K562 (cell line): ENCODE measurements around the gene BRMS1. TPM values are rescaled to one million over a fixed set of nuclear protein-coding genes. Genes with fewer than 3 reads are reported as not detected.

Source experiments
- BCLAF1 ChIP-seq, 2 experiments: fragments of 450-650 bp in 1 of 2; IDR thresholded peaks; 2 replicates each; pipeline ENCODE4 v1.6.1; 2011 to 2017; ENCODE audit warnings: low read depth in 2 of 2, antibody characterized with exemption in 1 of 2, borderline replicate concordance in 1 of 2, low read length in 1 of 2, mild to moderate bottlenecking in 1 of 2, mixed read lengths in 1 of 2; ENCODE audit not compliant: control insufficient read depth in 1 of 2
- BRCA1 ChIP-seq, 2 experiments: fragments of 450-650 bp in 1 of 2; sonication (generic) in 1 of 2; formaldehyde crosslinking in 1 of 2; IDR thresholded peaks; 2 replicates each; pipeline versions ENCODE4 v1.5.0 to v1.6.1; 2017 to 2020; ENCODE audit warnings: mild to moderate bottlenecking in 1 of 2, missing genetic modification reagents in 1 of 2
- HDAC6 ChIP-seq: IDR thresholded peaks from 2 replicates; pipeline ENCODE4 v1.6.1; 2012; ENCODE audit warnings: low read depth, mild to moderate bottlenecking, control low read depth, inconsistent platforms, low read length, moderate library complexity
- MEF2D ChIP-seq: conservative IDR thresholded peaks from 2 replicates; pipeline ENCODE4 v1.6.1; 2016; ENCODE audit warnings: low read depth, missing genetic modification characterization, missing compliant biosample characterization
- MLX ChIP-seq, 2 experiments: fragments of 450-650 bp in 1 of 2; sonication (generic) in 1 of 2; formaldehyde crosslinking; conservative IDR thresholded peaks; 2 replicates each; pipeline versions ENCODE4 v1.4.0 to v1.8.1; 2020 to 2022; ENCODE audit warnings: mild to moderate bottlenecking in 1 of 2, missing genetic modification reagents in 1 of 2
- NR3C1 ChIP-seq: sonication (generic); formaldehyde crosslinking; IDR thresholded peaks from 2 replicates; pipeline ENCODE4 v1.8.1; 2022; ENCODE audit warnings: missing genetic modification reagents
- OTX1 ChIP-seq: fragments of 450-650 bp; formaldehyde crosslinking; IDR thresholded peaks from 2 replicates; pipeline ENCODE4 v1.4.0; 2022; ENCODE audit warnings: mild to moderate bottlenecking
- PCBP2 ChIP-seq: fragments of 200-400 bp; formaldehyde crosslinking; IDR thresholded peaks from 2 replicates; pipeline ENCODE4 v1.6.1; 2018; ENCODE audit warnings: low read length, low read depth, mild to moderate bottlenecking, moderate library complexity; ENCODE audit not compliant: poor library complexity, severe bottlenecking
- PTBP1 ChIP-seq: fragments of 200-400 bp; formaldehyde crosslinking; IDR thresholded peaks from 2 replicates; pipeline ENCODE4 v1.6.1; 2017; ENCODE audit warnings: low read depth, low read length
- SMAD1 ChIP-seq: fragments of 150-350 bp; IDR thresholded peaks from 2 replicates; pipeline ENCODE4 v1.6.1; 2014; ENCODE audit warnings: low read length, low read depth; ENCODE audit not compliant: partially characterized antibody
- SMAD3 ChIP-seq: fragments of 450-650 bp; formaldehyde crosslinking; conservative IDR thresholded peaks from 2 replicates; pipeline ENCODE4 v1.4.0; 2020; ENCODE audit warnings: mild to moderate bottlenecking
- SRSF1 ChIP-seq: fragments of 200-400 bp; formaldehyde crosslinking; IDR thresholded peaks from 2 replicates; pipeline ENCODE4 v1.6.1; 2017; ENCODE audit warnings: mild to moderate bottlenecking, low read depth, low read length, moderate library complexity
- YBX1 ChIP-seq: fragments of 450-650 bp; IDR thresholded peaks from 2 replicates; pipeline ENCODE4 v1.7.1; 2016; ENCODE audit warnings: mild to moderate bottlenecking
- ZBTB7A ChIP-seq: IDR thresholded peaks from 2 replicates; pipeline ENCODE4 v1.6.1; 2011; ENCODE audit warnings: low read depth, mild to moderate bottlenecking, low read length, moderate library complexity, borderline replicate concordance; ENCODE audit not compliant: control insufficient read depth
- ZNF431 ChIP-seq: sonication (generic); formaldehyde crosslinking; IDR thresholded peaks from 2 replicates; pipeline ENCODE4 v1.8.0; 2022; ENCODE audit warnings: mild to moderate bottlenecking, missing genetic modification reagents
- ZNF778 ChIP-seq: fragments of 450-650 bp; formaldehyde crosslinking; IDR thresholded peaks from 2 replicates; pipeline ENCODE4 v1.4.0; 2020; ENCODE audit warnings: mild to moderate bottlenecking, moderate library complexity
- polyA plus RNA-seq, 8 experiments: library from polyadenylated mRNA; depleted of rRNA in 4 of 8; stranded (reverse) in 5 of 8; unstranded in 3 of 8; fragments of >200 nt; fragmentation: Nextera tagmentation in 2 of 8; fragmentation: Illumina TruSeq in 1 of 8; extraction: Ambion mirVana in 2 of 8; extraction: Trizol in 1 of 8; gene quantifications; 2 replicates each; pipeline versions ENCODE4 v1.2.1 to v1.2.3, GENCODE V29; 2011 to 2014; ENCODE audit warnings: inconsistent platforms in 1 of 8, missing spikeins in 1 of 8
- total RNA-seq, 7 experiments: library from RNA; depleted of rRNA in 6 of 7; stranded (reverse); fragments of >200 nt in 6 of 7; fragmentation: Illumina TruSeq in 2 of 7; extraction: Trizol in 2 of 7; gene quantifications; 2 replicates each; pipeline versions ENCODE4 v1.2.1 to v1.2.3, GENCODE V29; 2011 to 2021; ENCODE audit warnings: low replicate concordance in 1 of 7
- TF ChIP-seq, protein P1 (sequence below): fragments of 450-650 bp; formaldehyde crosslinking; IDR thresholded peaks from 2 replicates; pipeline ENCODE4 v1.4.0; 2022; ENCODE audit warnings: mild to moderate bottlenecking, moderate library complexity
- TF ChIP-seq, protein P2 (sequence below): IDR thresholded peaks from 2 replicates; pipeline ENCODE4 v1.6.1; 2011; ENCODE audit not compliant: insufficient read length; ENCODE audit errors: extremely low read depth
- TF ChIP-seq, protein P3 (sequence below): fragments of 450-650 bp; IDR thresholded peaks from 2 replicates; pipeline ENCODE4 v1.6.1; 2016; ENCODE audit warnings: missing biosample characterization, missing genetic modification characterization

Gene BRMS1
- total and polyA plus RNA-seq, 9 of the 15 experiments (the other 6 are each of a cell fraction or from before 2014, with no cell fraction given): 2.2 to 78.8 (median 33.4) TPM

GRCh38 chr11:66289548-66290329 lies 55.2 kb downstream of the BRMS1 start (continued):
- TF ChIP-seq MLX (CRISPR knock-in tag; conservative IDR thresholded peaks at IDR 0.05) (0 out of 4 replicates have a peak, but pooled peaks of 1 of the 2 experiments have one; percentile 55), ZBTB7A (peak; percentile 93; the same call in 1 of the 2 replicates), MEF2D (tag) (no peak), BRCA1 (IDR thresholded peaks at IDR 0.05) (no peak), BRCA1 (CRISPR knock-in tag; IDR thresholded peaks at IDR 0.05) (no peak), PCBP2 (no peak), BCLAF1 (IDR thresholded peaks at IDR 0.05; ENCODE audit: borderline replicate concordance in 1 of 2, control insufficient read depth in 1 of 2, low read depth in 2 of 2, low read length in 1 of 2) (no peak), YBX1 (no peak), SMAD3 (CRISPR knock-in tag) (no peak), SRSF1 (peak; percentile 44; the same call in 1 of the 2 replicates), PTBP1 (no peak), ZNF778 (CRISPR knock-in tag) (no peak), SMAD1 (no peak), OTX1 (CRISPR knock-in tag) (no peak), HDAC6 (no peak), ZNF431 (peak; percentile 79), NR3C1 (CRISPR knock-in tag) (peak; percentile 89)
- TF ChIP-seq, protein P1, sequence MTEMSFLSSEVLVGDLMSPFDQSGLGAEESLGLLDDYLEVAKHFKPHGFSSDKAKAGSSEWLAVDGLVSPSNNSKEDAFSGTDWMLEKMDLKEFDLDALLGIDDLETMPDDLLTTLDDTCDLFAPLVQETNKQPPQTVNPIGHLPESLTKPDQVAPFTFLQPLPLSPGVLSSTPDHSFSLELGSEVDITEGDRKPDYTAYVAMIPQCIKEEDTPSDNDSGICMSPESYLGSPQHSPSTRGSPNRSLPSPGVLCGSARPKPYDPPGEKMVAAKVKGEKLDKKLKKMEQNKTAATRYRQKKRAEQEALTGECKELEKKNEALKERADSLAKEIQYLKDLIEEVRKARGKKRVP: no peak
- TF ChIP-seq, protein P2, sequence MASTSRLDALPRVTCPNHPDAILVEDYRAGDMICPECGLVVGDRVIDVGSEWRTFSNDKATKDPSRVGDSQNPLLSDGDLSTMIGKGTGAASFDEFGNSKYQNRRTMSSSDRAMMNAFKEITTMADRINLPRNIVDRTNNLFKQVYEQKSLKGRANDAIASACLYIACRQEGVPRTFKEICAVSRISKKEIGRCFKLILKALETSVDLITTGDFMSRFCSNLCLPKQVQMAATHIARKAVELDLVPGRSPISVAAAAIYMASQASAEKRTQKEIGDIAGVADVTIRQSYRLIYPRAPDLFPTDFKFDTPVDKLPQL: no peak
- TF ChIP-seq, protein P3, sequence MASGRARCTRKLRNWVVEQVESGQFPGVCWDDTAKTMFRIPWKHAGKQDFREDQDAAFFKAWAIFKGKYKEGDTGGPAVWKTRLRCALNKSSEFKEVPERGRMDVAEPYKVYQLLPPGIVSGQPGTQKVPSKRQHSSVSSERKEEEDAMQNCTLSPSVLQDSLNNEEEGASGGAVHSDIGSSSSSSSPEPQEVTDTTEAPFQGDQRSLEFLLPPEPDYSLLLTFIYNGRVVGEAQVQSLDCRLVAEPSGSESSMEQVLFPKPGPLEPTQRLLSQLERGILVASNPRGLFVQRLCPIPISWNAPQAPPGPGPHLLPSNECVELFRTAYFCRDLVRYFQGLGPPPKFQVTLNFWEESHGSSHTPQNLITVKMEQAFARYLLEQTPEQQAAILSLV: 0 out of 2 replicates have a peak, but pooled peaks have one; percentile 46
